Hepatocyte (in vitro differentiated cells): ENCODE measurements around the gene RNF224.

Source experiments
- CTCF ChIP-seq: fragments of 200-600 bp; sonication (generic); IDR thresholded peaks from 2 replicates; pipeline ENCODE4 v1.5.1; 2016; ENCODE audit warnings: antibody characterized with exemption, mild to moderate bottlenecking; ENCODE audit not compliant: poor library complexity
- EZH2 ChIP-seq: fragments of 200-600 bp; sonication (generic); IDR thresholded peaks from 2 replicates; pipeline ENCODE4 v1.6.1; 2016; ENCODE audit warnings: antibody characterized with exemption, mild to moderate bottlenecking, borderline replicate concordance
- EZH2phosphoT487 ChIP-seq: fragments of 200-600 bp; sonication (generic); IDR thresholded peaks from one replicate; pipeline ENCODE4 v1.6.1; 2018; ENCODE audit warnings: antibody characterized with exemption, mild to moderate bottlenecking, low read depth, moderate library complexity; ENCODE audit not compliant: unreplicated experiment, severe bottlenecking

- no peak for TF ChIP-seq EZH2
- no peak for TF ChIP-seq CTCF
- TF ChIP-seq EZH2phosphoT487, result no peak
Observed at GRCh38 chr9:137178201-137178938, 48.9 kb upstream of the RNF224 start.
